ENCODE data around the gene MRM1. TPM values are rescaled to one million over a fixed set of nuclear protein-coding genes. Genes with fewer than 3 reads are reported as not detected.
A peak's percentile ranks its signal among the peaks of the same experiment; 100 is the strongest.

MRM1 gene
- total RNA-seq, 2 donors from 2014 or later = 11.3 to 18.2 TPM

GRCh38 chr17:36610474-36610873, 9.1 kb downstream of the MRM1 start:
- Mint-ChIP-seq H3K4me3 (no peak overlapping the region), H3K9me3 (no peaks in the 10 kb centered on the region), H3K27ac (no peak overlapping the region), H3K36me3 (ENCODE audit: low read depth) (peaks cover 19% of the 10 kb centered on the region), H3K27me3 (no peaks in the 10 kb centered on the region), H3K4me1 (peaks cover 12% of the 10 kb centered on the region)
- ATAC-seq (replicated peaks) = no peak

- ATAC-seq (replicated peaks) = no peak
- H3K27ac Mint-ChIP-seq = no peak overlapping the region
- H3K9me3 Mint-ChIP-seq = no peaks in the 10 kb centered on the region
- no peaks in the 10 kb centered on the region for H3K27me3 Mint-ChIP-seq
- peaks cover 4% of the 10 kb centered on the region for H3K4me1 Mint-ChIP-seq
- no peak overlapping the region for H3K4me3 Mint-ChIP-seq
- H3K36me3 Mint-ChIP-seq (ENCODE audit: low read depth) = peaks cover 11% of the 10 kb centered on the region
These were observed 10.1 kb downstream of the MRM1 start for GRCh38 chr17:36611345-36612072.

- H3K4me1 Mint-ChIP-seq = peaks cover 4% of the 10 kb centered on the region
- no peak overlapping the region for H3K27ac Mint-ChIP-seq
- H3K36me3 Mint-ChIP-seq (ENCODE audit: low read depth) = peaks cover 11% of the 10 kb centered on the region
- H3K4me3 Mint-ChIP-seq = no peak overlapping the region
- ATAC-seq (replicated peaks) = no peak
- no peaks in the 10 kb centered on the region for H3K27me3 Mint-ChIP-seq
- no peaks in the 10 kb centered on the region for H3K9me3 Mint-ChIP-seq
These were observed 10.9 kb downstream of the MRM1 start for GRCh38 chr17:36612323-36612722.

DNA sequence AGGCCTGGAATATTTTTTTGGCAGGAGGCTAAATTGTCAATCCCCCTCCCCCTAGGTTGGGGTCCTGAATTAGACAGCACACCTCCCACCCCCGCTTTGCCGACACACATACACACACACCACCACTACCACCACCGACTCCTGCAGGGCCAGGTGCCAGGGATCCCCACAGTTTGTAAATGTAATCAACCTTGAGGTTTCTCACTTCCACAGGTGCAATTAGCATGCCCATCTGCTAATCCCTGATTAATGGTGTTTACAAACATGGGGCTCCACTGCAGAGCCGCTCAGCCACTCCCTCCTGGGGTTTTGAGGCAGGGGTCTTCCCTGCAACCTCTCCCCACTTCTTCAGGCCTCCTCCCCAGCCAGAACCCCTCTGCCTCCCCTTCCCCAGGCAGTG, 11.8 kb downstream of the MRM1 start:
- ATAC-seq (replicated peaks) = no peak
- H3K9me3 Mint-ChIP-seq = no peaks in the 10 kb centered on the region
- no peak overlapping the region for H3K4me3 Mint-ChIP-seq
- H3K4me1 Mint-ChIP-seq = peaks cover under 1% of the 10 kb centered on the region
- H3K36me3 Mint-ChIP-seq (ENCODE audit: low read depth) = peaks cover 3% of the 10 kb centered on the region
- peak overlapping the region; percentile 43 for H3K27ac Mint-ChIP-seq
- H3K27me3 Mint-ChIP-seq = no peaks in the 10 kb centered on the region

- no peaks in the 10 kb centered on the region for H3K4me1 Mint-ChIP-seq
- H3K4me3 Mint-ChIP-seq = no peak overlapping the region
- H3K27me3 Mint-ChIP-seq = no peaks in the 10 kb centered on the region
- ATAC-seq (replicated peaks) = no peak
- H3K9me3 Mint-ChIP-seq = no peaks in the 10 kb centered on the region
- no peak overlapping the region for H3K27ac Mint-ChIP-seq
- no peaks in the 10 kb centered on the region for H3K36me3 Mint-ChIP-seq (ENCODE audit: low read depth)
These were observed 12.7 kb downstream of the MRM1 start for GRCh38 chr17:36614081-36614480.

GRCh38 chr17:36614933-36615332, 13.6 kb downstream of the MRM1 start:
- no peaks in the 10 kb centered on the region for H3K27me3 Mint-ChIP-seq
- no peak overlapping the region for H3K4me3 Mint-ChIP-seq
- no peaks in the 10 kb centered on the region for H3K4me1 Mint-ChIP-seq
- H3K27ac Mint-ChIP-seq = no peak overlapping the region
- H3K9me3 Mint-ChIP-seq = no peaks in the 10 kb centered on the region
- no peak for ATAC-seq (replicated peaks)
- H3K36me3 Mint-ChIP-seq (ENCODE audit: low read depth) = no peaks in the 10 kb centered on the region

DNA sequence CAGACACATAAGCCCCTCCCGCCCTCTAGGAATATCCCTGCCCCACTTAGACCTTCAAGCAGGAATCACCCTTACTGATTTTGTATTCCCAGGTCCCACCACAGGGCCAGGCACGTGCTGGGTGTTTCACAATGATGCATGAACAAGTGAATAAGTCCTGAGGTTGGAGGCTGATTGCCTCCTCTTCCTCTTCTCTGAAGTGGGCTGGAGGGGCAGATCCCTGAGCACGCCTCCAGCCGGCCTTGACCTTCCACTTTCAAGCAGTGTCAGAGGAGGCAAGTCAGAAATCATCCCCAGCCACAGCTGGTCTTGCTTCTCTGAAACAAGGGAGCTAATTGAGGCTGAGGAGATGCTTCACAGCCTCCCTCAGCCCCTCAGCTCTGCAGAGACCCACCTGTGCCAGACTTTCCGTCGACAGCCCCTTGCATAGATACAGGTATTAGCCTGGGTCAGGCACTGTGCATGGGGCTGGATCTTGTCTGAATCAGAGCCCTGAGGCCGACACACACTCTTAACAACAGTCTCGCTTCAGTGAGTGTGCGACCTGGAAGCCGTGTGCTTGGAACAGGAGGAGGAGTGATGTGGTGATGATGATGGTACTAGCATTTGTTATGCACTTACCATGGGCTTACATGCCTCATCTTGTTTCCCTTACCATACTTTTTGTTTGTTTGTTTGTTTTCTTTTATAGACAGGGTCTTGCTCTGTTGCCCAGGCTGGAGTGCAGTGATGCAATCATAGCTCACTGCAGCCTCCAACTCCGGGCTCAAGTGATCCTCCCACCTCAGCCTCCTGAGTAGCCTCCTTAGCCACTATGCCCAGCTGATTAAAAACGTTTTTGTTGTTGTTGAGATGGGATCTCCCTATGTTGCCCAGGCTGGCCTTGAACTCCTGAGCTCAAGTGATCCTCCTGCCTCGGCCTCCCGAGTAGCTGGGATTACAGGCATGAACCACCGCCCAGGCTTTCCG, 15.0 kb downstream of the MRM1 start:
- Mint-ChIP-seq H3K4me3 (no peak overlapping the region), H3K27ac (no peak overlapping the region), H3K9me3 (no peaks in the 10 kb centered on the region), H3K27me3 (no peaks in the 10 kb centered on the region), H3K36me3 (ENCODE audit: low read depth) (no peaks in the 10 kb centered on the region), H3K4me1 (no peaks in the 10 kb centered on the region)
- ATAC-seq (replicated peaks) = no peak

- Mint-ChIP-seq H3K36me3 (ENCODE audit: low read depth) (no peaks in the 10 kb centered on the region), H3K9me3 (no peaks in the 10 kb centered on the region), H3K27ac (no peak overlapping the region), H3K4me1 (no peaks in the 10 kb centered on the region), H3K4me3 (no peak overlapping the region), H3K27me3 (no peaks in the 10 kb centered on the region)
- no peak for ATAC-seq (replicated peaks)
These were observed 16.4 kb downstream of the MRM1 start for GRCh38 chr17:36617773-36618172.

DNA sequence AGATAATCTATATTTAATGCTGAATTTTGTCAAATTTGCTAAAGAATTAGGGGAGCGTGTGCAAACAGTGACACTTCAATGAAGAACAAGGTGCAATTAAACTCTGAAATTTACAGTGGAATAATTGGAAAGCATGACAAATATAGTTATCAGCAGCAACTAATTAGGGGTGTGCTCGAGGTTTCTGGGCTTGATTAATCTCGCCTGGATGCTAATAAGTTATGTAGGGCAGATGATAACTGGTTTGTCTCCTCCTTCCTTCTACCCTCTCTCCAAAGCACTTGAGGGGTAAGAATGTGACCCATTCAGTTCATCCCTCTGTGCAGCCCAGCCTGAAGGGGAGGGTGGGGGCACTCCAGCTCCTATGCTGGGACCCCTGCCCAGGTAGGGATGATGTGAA, 21.9 kb downstream of the MRM1 start:
- Mint-ChIP-seq H3K27ac (no peak overlapping the region), H3K4me1 (no peaks in the 10 kb centered on the region), H3K36me3 (ENCODE audit: low read depth) (no peaks in the 10 kb centered on the region), H3K27me3 (no peaks in the 10 kb centered on the region), H3K9me3 (no peaks in the 10 kb centered on the region), H3K4me3 (no peak overlapping the region)
- no peak for ATAC-seq (replicated peaks)

GRCh38 chr17:36625188-36625587, 23.8 kb downstream of the MRM1 start:
- H3K9me3 Mint-ChIP-seq = no peaks in the 10 kb centered on the region
- no peaks in the 10 kb centered on the region for H3K36me3 Mint-ChIP-seq (ENCODE audit: low read depth)
- H3K4me1 Mint-ChIP-seq = no peaks in the 10 kb centered on the region
- no peak overlapping the region for H3K27ac Mint-ChIP-seq
- no peak for ATAC-seq (replicated peaks)
- no peak overlapping the region for H3K4me3 Mint-ChIP-seq
- H3K27me3 Mint-ChIP-seq = peaks cover 3% of the 10 kb centered on the region

DNA sequence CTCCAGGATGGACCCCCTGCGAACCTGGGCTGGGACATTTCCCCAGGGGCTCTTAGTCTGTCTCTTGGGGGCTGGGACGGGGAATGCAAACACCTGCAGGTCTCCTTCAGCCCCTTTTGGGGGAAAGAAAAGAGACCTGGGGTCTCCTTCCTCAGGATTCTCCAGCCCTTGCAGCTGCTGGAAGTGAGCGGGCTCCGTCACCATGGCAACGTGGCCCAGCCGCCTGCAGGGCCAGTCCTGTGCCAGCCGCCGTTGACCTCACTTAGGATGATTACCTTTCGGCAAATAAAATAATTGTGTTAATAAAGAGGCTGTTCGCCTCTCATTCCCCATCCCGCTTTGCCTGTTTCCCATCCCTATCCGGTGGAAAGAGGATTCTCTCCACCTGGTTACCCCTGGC, 25.7 kb downstream of the MRM1 start:
- Mint-ChIP-seq H3K4me3 (no peak overlapping the region), H3K4me1 (no peaks in the 10 kb centered on the region), H3K27ac (no peak overlapping the region), H3K9me3 (no peaks in the 10 kb centered on the region), H3K36me3 (ENCODE audit: low read depth) (no peaks in the 10 kb centered on the region), H3K27me3 (peaks cover 6% of the 10 kb centered on the region)
- ATAC-seq (replicated peaks) = no peak

DNA sequence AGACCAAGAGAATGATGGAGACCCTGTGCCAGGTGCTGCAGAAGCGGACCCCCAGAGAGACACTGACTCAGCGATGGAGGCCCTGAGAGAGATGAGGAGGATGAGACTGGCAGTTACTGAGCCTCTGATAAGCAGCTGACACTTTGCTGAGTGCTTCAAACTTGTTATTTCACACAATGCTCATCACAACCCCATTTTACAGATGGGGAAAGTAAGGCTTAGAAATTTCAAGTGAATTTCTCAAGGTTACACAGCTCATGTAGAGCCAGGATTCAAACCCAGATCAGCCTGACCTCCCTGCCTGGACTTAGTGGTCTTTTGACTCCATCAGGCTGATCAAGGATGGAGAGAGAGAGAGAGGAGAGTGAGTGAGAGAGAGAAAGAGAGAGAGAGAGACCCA, 27.2 kb downstream of the MRM1 start:
- H3K27ac Mint-ChIP-seq = no peak overlapping the region
- no peak for ATAC-seq (replicated peaks)
- H3K9me3 Mint-ChIP-seq = no peaks in the 10 kb centered on the region
- H3K27me3 Mint-ChIP-seq = peaks cover 20% of the 10 kb centered on the region
- no peaks in the 10 kb centered on the region for H3K36me3 Mint-ChIP-seq (ENCODE audit: low read depth)
- H3K4me1 Mint-ChIP-seq = no peaks in the 10 kb centered on the region
- no peak overlapping the region for H3K4me3 Mint-ChIP-seq

- H3K27me3 Mint-ChIP-seq = peaks cover 23% of the 10 kb centered on the region
- ATAC-seq (replicated peaks) = peak; percentile 90
- H3K4me1 Mint-ChIP-seq = no peaks in the 10 kb centered on the region
- no peaks in the 10 kb centered on the region for H3K36me3 Mint-ChIP-seq (ENCODE audit: low read depth)
- H3K4me3 Mint-ChIP-seq = no peak overlapping the region
- no peaks in the 10 kb centered on the region for H3K9me3 Mint-ChIP-seq
- H3K27ac Mint-ChIP-seq = no peak overlapping the region
These were observed 28.0 kb downstream of the MRM1 start for GRCh38 chr17:36629252-36629847.

GRCh38 chr17:36629970-36630502, 28.7 kb downstream of the MRM1 start:
- H3K36me3 Mint-ChIP-seq (ENCODE audit: low read depth) = no peaks in the 10 kb centered on the region
- H3K27ac Mint-ChIP-seq = no peak overlapping the region
- H3K27me3 Mint-ChIP-seq = peaks cover 28% of the 10 kb centered on the region
- no peaks in the 10 kb centered on the region for H3K9me3 Mint-ChIP-seq
- no peaks in the 10 kb centered on the region for H3K4me1 Mint-ChIP-seq
- no peak overlapping the region for H3K4me3 Mint-ChIP-seq
- ATAC-seq (replicated peaks) = no peak

Measured in activated T-helper 17 cell treated with anti-CD3 and anti-CD28 coated beads, Interleukin-2, amount 50 U/mL, for 72 hours (primary cell).